Cardiac ventricle fibroblast (primary cell): ENCODE data around the gene SLC17A8. TPM values are rescaled to one million over a fixed set of nuclear protein-coding genes. Genes with fewer than 3 reads are reported as not detected.

Experiments
- total RNA-seq: library from RNA; depleted of rRNA; stranded (reverse); fragments of >200 nt; gene quantifications from 2 replicates; pipeline ENCODE4 v1.2.3, GENCODE V29; 2015

Gene SLC17A8
- total RNA-seq: not detected in 2 replicates

DNA sequence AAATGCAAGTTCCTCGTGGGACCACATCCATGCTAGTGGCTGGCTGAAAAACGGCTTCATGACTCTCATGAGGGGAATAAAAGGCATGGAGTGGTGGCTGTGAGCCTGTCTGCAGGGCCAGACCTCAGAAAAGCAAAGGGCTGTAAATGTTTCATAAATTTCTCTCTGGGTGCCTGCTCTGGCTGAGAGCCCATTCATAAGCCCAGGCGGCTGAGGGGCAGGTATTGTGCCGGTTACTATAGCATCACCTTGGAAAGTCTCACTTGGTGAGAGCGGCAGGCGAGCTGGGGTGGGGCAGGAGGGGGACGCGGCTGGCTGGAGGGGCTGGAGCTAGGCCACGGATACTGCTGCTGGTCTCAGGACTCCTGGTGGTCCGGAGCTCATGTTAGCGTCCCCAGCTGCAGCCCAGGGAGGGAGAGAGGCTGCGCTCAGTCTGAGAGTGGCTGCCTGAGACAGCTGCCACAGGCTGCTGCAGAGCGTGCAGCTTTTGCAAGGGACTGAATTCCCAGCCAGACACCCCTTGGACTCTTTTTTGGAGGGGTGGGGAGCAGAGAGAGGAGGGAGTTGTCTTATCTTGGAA is at the start of gene SLC17A8:
Gene SLC17A8, plus strand, starts transcription at position 431 of the 580 bp plus-strand sequence. CDS start 318 bp downstream, outside the sequence.

Other genes with a start within 250 kb of the SLC17A8 start
- 18.4 and 22.2 TPM in 2 replicates for gene BLTP3B, start 214.2 kb upstream of the SLC17A8 start, total RNA-seq
- gene ACTR6, start 156.3 kb upstream of the SLC17A8 start, total RNA-seq: 10.1 and 16.4 TPM in 2 replicates
- gene DEPDC4, start 90.0 kb upstream of the SLC17A8 start, total RNA-seq: not detected in 2 replicates
- gene SCYL2, start 89.9 kb upstream of the SLC17A8 start, total RNA-seq: 27.1 and 34.4 TPM in 2 replicates
- not detected in 2 replicates for gene NR1H4, start 116.8 kb downstream of the SLC17A8 start, total RNA-seq
- gene GAS2L3, start 216.6 kb downstream of the SLC17A8 start, total RNA-seq: 3.3 and 3.6 TPM in 2 replicates